KMS-11 (cell line): ENCODE measurements around the gene DACT3.

Experiments
- H2AFZ ChIP-seq: fragments of 200-600 bp; sonication (generic); 2 replicates; pipeline ENCODE4 v1.6.1; 2016; ENCODE audit warnings: antibody characterized with exemption, mixed run types, low read depth
- H3K27ac ChIP-seq: fragments of 200-600 bp; sonication (generic); 2 replicates; pipeline ENCODE4 v1.6.1; 2016; ENCODE audit warnings: mild to moderate bottlenecking, mixed run types
- H3K27me3 ChIP-seq: fragments of 200-600 bp; sonication (generic); 2 replicates; pipeline ENCODE4 v1.6.1; 2017; ENCODE audit warnings: mild to moderate bottlenecking, low read depth, mixed run types, moderate library complexity; ENCODE audit not compliant: insufficient read depth
- H3K36me3 ChIP-seq: fragments of 200-600 bp; sonication (generic); 2 replicates; pipeline ENCODE4 v1.6.1; 2017; ENCODE audit warnings: mild to moderate bottlenecking, mixed run types; ENCODE audit not compliant: insufficient read depth
- H3K4me1 ChIP-seq: fragments of 200-600 bp; sonication (generic); 2 replicates; pipeline ENCODE4 v1.6.1; 2016; ENCODE audit warnings: mild to moderate bottlenecking, low read depth, mixed run types; ENCODE audit not compliant: poor library complexity, severe bottlenecking
- H3K4me2 ChIP-seq: fragments of 200-600 bp; sonication (generic); 2 replicates; pipeline ENCODE4 v1.7.0; 2016; ENCODE audit warnings: mild to moderate bottlenecking, mixed run types
- H3K4me3 ChIP-seq: fragments of 200-600 bp; sonication (generic); IDR thresholded peaks from 2 replicates; pipeline ENCODE4 v1.6.1; 2017; ENCODE audit warnings: low read depth, low read length, mixed read lengths; ENCODE audit not compliant: insufficient read depth
- H3K79me2 ChIP-seq: fragments of 200-600 bp; sonication (generic); 2 replicates; pipeline ENCODE4 v1.6.1; 2016; ENCODE audit warnings: low read depth, mixed run types; ENCODE audit not compliant: insufficient read depth
- H3K9ac ChIP-seq: fragments of 200-600 bp; sonication (generic); 2 replicates; pipeline ENCODE4 v1.6.1; 2016; ENCODE audit warnings: mild to moderate bottlenecking, mixed run types
- H4K20me1 ChIP-seq: fragments of 200-600 bp; sonication (generic); 2 replicates; pipeline ENCODE4 v1.6.1; 2016; ENCODE audit warnings: mild to moderate bottlenecking, mixed run types; ENCODE audit not compliant: insufficient read depth
- CTCF ChIP-seq: fragments of 200-600 bp; sonication (generic); conservative IDR thresholded peaks from 2 replicates; pipeline ENCODE4 v1.6.1; 2017; ENCODE audit warnings: low read depth, mild to moderate bottlenecking, antibody characterized with exemption, low read length, moderate library complexity, mixed read lengths

DACT3 gene

GRCh38 chr19:46698395-46699321 is 37.7 kb upstream of the DACT3 start:
- Histone ChIP-seq H3K9ac (no peak overlapping the region), H3K27me3 (no peaks in the 10 kb centered on the region), H3K27ac (no peak overlapping the region), H3K4me1 (no peaks in the 10 kb centered on the region), H3K4me2 (no peak overlapping the region), H3K79me2 (no peaks in the 10 kb centered on the region), H3K36me3 (peaks cover 6% of the 10 kb centered on the region; the same call in 1 of the 2 replicates), H3K4me3 (no peak overlapping the region), H2AFZ (no peak overlapping the region), H4K20me1 (no peaks in the 10 kb centered on the region)
- no peak for TF ChIP-seq CTCF

DNA sequence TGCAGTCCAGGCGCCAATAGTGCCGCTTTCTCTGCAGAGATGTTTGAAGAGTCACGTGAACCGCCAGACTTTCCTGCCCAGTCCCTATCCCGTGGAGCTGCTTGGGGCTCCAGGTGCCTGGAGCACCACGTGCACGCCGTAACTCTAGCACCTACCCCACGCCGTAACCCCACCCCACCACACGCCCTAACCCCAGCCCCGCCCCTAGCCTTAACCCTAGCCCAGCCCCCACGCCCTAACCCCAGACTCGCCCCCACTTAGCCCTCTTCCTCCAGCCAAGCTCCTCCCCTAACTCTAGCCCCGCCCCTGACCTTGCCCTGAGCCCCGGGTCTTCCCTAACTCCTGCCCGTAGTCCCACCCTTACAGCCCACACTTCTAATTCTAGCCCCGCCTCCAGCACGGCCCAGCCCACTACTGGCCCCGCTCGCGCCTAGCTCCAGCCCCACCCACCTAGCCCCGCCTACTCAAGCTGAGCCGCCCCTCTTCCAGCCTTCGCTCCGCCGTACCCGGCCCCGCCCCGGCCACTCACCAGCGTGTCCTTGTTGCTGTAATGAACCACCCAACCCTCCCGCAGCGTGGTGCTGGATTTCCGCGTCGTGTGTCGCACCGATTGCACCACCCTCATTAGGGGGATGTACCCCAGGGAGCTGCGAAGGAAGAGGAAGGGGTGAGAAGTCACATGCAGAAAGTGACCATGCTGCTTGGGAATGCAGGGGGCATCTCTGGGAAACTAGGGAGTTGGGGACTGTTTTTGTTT is 36.4 kb upstream of the DACT3 start:
- Histone ChIP-seq H3K4me2 (no peak overlapping the region), H3K79me2 (no peaks in the 10 kb centered on the region), H2AFZ (no peak overlapping the region), H3K4me3 (no peak overlapping the region), H3K9ac (no peak overlapping the region), H3K27ac (no peak overlapping the region), H3K36me3 (peaks cover 13% of the 10 kb centered on the region; the same call in 1 of the 2 replicates), H3K27me3 (no peaks in the 10 kb centered on the region), H4K20me1 (no peaks in the 10 kb centered on the region), H3K4me1 (no peaks in the 10 kb centered on the region)
- TF ChIP-seq CTCF = no peak

DNA sequence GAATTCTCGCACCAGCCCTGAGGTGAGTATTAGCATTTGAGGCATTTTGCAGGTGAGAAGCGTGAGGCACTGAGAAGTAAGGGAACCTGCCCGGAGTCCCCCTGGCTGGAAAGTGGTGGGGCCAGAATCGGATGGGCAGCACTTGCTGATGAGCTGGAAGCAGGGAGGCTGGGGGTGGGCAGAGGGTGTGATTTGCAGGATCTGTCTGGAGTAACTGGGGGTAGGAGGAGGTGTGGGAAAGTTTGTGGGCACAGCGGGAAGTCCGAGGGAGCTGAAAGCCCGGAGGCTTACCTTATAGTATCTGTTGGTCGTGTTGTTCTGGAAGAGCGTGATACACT is 35.9 kb upstream of the DACT3 start:
- Histone ChIP-seq H3K36me3 (peaks cover 13% of the 10 kb centered on the region; the same call in 1 of the 2 replicates), H4K20me1 (no peaks in the 10 kb centered on the region), H3K79me2 (no peaks in the 10 kb centered on the region), H2AFZ (no peak overlapping the region), H3K27ac (no peak overlapping the region), H3K27me3 (no peaks in the 10 kb centered on the region), H3K9ac (no peak overlapping the region), H3K4me2 (no peak overlapping the region), H3K4me3 (no peak overlapping the region), H3K4me1 (no peaks in the 10 kb centered on the region)
- no peak for TF ChIP-seq CTCF

- Histone ChIP-seq H3K27ac (no peak overlapping the region), H3K79me2 (no peaks in the 10 kb centered on the region), H3K4me3 (no peak overlapping the region), H2AFZ (no peak overlapping the region), H3K27me3 (no peaks in the 10 kb centered on the region), H3K4me2 (no peak overlapping the region), H3K4me1 (no peaks in the 10 kb centered on the region), H4K20me1 (no peaks in the 10 kb centered on the region), H3K9ac (no peak overlapping the region), H3K36me3 (peaks cover 13% of the 10 kb centered on the region; the same call in 1 of the 2 replicates)
- TF ChIP-seq CTCF = no peak
Observed at GRCh38 chr19:46696052-46696451, 35.1 kb upstream of the DACT3 start.
